HG02763 (cell line): ENCODE measurements around the gene EBPL.

Experiments used
- ATAC-seq: cut with Tn5 transposase; IDR thresholded peaks from one replicate; pipeline ENCODE4 v1.9.1; 2021; ENCODE audit warnings: mild to moderate bottlenecking, moderate library complexity; ENCODE audit not compliant: unreplicated experiment

The EBPL gene

DNA sequence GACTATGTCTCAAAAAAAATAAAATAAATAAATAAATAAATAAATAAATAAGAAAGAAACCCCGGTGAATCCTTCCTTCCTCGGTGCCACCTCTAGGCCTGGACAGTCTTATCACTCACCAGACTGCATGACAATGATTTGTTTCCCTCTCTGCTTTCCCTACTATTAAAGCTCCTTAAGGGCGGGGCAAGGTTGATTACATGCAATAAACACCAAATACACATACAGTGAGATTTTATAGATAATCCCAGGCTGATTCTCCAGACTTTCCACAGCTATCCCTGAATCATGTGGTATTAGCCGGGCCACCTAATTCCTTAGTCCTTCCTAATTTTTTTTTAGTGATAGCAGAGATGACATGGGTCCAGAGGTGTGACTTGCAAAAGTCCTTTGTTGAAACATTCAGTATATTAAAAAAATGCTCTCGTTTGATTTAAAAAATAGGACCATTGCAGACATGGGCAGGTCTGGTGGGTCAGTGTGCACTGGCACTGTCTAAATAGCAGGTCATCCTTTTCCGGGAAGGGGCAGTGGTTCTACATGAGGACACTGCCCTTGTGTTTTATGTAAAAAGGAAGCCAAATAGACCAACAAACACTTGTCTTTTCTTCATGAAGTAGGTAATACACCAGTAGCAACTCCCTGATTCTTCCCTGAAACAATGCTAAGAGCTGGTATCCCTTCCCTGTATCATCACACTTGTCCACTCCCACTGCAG, 14.5 kb downstream of the EBPL start:
- no peak for ATAC-seq

DNA sequence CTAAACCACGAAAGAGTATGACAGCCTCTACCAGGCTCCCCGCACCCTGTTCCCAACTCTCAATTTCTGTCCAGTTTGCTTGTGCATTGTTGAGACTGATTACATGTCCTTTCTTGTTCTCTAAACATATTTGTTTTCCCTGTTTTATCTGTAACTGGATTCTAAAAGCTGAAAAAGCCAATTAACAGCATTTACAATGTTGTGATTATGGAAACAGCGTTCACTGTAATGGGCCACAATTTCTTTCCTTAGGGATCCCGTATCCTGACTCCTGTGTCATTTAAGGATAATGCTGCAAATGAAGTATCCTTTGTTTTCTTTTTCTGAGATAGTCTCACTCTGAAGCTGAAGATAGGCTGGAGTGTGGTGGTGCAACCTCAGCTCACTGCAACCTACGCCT, 20.5 kb downstream of the EBPL start:
- ATAC-seq, result no peak

- peak; percentile 53 for ATAC-seq
These were observed 21.5 kb downstream of the EBPL start for GRCh38 chr13:49669735-49670309.

GRCh38 chr13:49667773-49668172, 23.5 kb downstream of the EBPL start:
- no peak for ATAC-seq

- ATAC-seq, result no peak
These were observed 26.7 kb downstream of the EBPL start for GRCh38 chr13:49664606-49665005.

- ATAC-seq, result no peak
These were observed 34.0 kb downstream of the EBPL start for GRCh38 chr13:49657241-49657641.

DNA sequence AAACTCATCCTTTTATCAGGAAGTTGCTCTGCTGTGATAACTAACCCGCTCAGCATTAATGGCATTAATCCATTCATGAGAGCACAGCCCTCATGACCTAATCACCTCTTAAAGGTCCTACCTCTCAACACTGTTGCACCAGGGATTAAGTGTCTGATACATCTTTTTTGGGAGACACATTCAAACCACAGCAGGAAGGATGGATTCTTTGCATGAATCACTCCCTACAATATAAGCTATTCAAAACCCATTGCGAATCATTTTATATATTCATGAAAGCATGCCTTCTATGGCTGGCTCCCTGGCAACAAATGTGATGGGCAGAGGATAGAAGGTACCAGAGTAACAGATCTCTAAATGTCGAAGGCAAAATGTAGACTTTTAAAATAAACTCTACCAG, 35.4 kb downstream of the EBPL start:
- ATAC-seq, result no peak

GRCh38 chr13:49654011-49654410, 37.3 kb downstream of the EBPL start:
- ATAC-seq, result no peak

DNA sequence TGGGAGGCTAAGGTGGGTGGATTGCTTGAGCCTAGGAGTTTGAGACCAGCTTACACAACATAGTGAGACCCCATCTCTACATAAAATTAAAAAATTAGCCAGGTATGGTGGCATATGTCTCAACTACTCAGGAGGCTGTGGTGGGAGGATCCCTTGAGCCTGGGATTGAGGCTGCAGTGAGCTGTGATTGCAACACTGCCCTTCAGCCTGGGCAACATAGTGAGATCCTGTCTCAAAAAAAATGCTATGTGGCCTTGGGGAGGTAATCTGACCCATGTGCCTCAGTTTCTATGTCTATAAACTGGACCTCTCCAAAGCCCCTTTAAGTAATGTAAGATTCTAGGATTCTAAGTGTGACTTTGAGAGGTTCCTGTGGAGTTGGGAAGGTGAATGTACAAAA, 37.8 kb downstream of the EBPL start:
- no peak for ATAC-seq

DNA sequence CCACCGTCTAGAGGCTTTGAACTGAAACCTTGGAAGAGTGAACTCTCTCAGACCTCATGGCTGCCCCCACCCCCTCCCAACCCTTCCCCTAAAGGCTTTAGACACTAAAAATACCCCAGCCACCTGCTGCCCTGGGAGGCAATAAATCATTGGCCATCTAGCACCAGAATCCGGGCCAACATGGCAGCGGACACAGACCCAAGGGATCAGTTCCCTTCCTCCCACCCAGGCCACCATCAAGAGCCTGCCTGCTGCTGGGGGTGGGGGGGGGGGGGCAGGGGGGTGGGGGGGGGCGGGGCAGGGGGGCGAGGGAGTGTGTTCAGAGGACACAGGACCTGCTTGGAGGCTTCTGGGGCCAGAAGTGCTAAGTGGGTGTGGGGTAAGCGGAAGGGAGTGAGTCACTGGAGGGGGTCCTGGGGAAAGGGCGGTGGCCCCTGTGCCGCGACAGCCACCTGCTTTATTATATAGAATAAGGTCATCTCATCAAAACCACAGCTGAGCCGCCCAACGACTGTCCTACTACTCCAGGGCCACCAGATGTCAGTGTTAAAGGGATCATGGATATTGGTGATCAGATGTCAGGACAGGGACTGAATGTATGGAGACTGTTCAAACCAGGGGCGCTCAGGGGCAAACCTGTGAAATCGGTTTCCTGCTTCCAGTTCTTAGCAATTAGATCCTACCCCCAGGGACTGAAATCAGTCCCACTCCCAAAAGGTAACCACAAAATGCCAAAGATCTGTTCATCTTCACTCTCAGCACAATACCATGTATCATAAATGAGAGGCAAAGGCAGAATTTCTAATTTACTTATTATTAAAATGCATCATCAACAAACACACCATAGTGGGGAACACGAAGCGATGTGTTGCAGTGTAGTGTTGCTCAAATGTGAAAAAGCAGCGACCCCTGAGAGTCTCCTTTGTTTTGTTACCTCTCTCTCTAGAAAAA, 38.7 kb downstream of the EBPL start:
- ATAC-seq, result no peak

- no peak for ATAC-seq
These were observed 39.5 kb downstream of the EBPL start for GRCh38 chr13:49651570-49652354.

DNA sequence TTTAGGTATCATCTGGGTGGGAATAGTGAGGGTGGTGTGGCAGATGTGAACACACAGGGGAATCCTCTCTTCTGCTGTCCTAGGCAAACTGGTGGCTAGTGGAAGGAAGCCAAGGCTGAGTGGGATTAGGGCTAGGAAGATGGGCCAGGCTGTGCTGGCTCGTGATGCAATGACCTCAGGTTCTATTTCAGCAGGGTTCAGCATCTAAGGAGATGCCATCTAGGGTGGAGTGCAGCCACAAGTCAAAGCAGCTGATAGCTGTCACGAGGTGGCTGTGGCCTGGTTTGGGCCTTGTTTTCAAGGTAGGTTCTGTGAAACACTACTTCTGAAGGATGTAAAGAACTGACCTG, 41.3 kb downstream of the EBPL start:
- ATAC-seq, result no peak

GRCh38 chr13:49649244-49649962, 41.9 kb downstream of the EBPL start:
- no peak for ATAC-seq

DNA sequence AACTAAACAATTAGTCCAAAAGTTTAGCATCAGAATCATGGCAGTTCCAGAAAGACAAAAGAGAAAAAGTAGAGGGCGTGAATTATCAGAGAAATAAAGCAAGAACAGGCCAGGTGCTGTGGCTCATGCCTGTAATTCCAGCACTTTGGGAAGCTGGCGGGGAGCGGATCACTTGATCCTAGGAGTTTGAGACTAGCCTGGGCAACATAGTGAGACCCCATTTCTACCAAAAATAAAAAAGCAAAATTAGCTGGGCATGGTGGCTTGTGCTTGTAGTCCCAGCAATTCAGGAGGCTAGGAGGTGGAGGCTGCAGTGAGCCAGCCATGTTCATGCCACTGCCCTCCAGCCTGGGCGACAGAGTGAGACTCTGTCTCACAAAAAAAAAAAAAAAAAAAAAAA, 44.6 kb downstream of the EBPL start:
- ATAC-seq, result no peak

- ATAC-seq, result no peak
These were observed 45.8 kb downstream of the EBPL start for GRCh38 chr13:49645451-49645850.

DNA sequence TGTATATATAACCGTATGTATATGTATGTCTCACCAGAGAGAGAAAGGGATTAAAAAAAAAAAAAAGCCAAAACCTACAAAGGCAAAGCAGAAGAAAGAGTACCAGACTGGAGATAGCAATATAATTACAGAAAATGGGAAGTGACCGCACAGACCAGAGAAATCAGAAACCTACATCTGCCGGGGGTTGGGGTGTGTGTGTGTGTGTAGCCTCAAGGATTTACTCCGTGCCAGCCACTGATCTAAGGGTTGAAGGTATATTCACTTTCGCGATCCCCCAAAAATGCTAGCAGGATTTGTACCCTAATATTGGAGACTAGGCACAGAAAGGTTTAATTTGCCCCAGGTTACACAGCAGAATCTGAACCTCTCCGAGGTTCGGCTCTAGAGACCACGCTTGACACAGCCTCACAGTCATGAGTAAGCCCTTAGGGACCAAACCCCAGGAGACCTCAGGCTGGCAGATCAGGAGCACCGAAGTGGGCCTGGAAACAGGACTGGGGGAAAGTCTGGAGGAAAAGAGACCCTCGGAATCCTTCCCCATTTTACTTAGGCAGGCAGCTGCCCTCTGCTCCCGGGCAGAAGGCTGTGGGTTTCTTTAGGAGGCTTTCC, 48.1 kb downstream of the EBPL start:
- ATAC-seq, result no peak

DNA sequence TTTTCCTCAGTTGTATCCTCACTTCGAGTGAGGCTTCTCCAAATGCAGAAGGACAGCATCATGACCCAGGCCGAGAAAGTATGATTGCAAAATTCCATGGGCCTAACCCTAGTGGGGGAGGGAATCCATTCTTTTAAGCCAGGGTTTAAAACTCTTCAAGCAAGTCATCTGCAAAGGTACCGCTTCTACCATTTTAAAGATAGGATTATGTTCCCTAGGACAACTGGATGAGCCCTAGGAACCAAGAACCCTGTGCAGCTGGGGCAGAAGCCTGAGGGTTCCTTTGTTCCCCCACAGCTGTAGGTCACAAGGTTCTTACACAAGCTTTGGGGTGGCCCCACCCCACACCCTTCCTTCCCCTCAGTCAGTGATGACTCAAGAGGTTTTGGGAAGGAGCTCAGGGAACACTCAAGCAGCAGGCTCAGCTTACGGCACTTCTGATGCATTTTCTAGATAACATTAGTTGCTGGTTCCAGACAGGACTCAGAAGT, 49.4 kb downstream of the EBPL start:
- no peak for ATAC-seq

GRCh38 chr13:49638744-49639072, 52.6 kb downstream of the EBPL start:
- ATAC-seq, result no peak

GRCh38 chr13:49638030-49638743, 53.1 kb downstream of the EBPL start:
- ATAC-seq, result no peak
